Glomerular visceral epithelial cell (primary cell): Measurements from ENCODE around the gene PCA3.

Experiments
- DNase-seq: peaks from one replicate; pipeline ENCODE4 v3.0.0-alpha.2; 2016; ENCODE audit errors: extremely low spot score

The PCA3 gene

DNA sequence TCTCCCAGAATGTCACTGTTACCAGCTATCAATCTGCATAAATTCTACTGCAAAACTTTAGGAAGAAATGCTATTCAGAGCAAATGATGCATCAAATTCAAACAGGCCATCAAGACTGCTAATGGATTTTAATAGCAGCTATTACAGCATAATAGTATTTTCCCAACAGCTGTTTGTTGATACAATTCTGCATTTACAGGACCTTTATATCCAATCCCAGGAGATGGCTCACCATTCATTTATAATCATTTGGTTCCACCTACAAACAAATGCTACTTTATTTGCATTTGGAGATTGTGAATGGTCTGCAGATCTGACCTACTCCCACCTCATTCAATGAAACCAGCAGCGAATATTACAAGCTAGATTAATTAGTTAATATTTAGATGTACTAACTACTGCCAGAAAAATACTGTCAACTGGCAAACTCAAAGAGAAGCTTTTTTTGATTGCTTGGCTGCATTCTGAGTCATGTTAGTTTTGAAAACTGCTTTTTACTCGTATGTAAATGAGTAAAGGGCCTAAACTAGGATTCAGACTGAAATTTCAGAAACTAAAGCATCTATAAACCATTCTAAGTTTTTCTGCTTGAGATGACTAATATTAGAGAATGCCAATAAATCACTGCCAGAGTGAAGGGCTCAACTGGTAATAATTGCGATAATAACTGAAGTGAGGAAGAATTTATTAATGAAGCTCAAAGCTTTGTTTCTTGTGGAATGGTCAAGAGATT is 7.1 kb upstream of the PCA3 start:
- no peak for DNase-seq

DNA sequence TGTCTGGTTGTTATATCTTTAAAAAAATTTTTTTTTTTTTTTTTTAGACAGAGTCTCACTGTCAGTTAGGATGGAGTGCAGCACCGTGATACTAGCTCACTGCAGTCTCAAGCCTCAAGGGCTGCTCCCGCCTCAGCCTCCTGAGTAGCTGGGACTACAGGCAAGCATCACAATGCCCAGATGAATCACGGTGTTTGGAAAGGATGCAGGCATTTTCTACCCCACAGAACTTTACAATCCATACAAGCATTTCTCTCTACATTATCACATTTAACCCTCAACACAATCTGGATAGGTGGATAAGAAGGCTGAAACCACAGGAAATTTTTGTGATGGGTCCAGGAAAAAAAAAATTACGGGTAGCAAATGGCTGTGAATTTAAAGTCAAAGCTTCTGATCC is 5.8 kb upstream of the PCA3 start:
- DNase-seq: no peak

DNA sequence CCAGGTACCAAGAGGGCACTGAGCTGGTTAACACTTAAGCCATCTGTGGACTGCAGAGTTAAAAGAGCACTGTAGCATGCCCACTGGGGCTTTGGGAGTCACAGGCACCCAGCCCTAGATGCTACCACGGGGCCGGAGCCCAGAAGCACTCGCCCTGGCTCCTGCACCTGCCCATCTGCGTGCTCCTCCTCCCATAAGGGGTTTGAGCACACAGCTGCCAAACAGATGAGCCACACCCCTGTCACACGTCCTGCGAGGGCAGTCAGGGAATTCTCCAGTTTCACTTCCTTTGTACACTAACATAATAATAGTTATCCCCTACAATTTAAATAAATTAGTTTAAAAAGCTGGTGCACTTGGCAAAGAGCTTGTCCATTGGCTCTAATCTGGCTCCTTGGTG is 4.5 kb upstream of the PCA3 start:
- DNase-seq: no peak

DNA sequence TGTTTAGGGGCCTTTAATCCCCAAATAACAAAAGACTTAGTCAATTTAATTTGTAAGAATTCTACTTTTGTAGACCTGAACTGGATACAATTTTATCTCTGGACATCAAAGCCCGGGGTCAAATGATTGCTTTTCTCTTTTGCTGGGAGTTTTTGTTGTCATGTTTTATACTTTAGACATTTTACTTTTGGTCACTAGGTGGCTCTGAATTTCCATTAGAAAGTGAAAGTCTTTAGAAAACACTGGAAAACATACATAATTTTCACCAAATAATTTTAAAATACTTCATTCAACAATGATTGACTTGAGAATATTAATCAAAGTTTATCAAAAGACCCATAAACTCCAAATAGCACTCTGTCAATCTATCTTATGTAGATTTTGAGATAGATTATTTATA is 2.8 kb upstream of the PCA3 start:
- no peak for DNase-seq

DNA sequence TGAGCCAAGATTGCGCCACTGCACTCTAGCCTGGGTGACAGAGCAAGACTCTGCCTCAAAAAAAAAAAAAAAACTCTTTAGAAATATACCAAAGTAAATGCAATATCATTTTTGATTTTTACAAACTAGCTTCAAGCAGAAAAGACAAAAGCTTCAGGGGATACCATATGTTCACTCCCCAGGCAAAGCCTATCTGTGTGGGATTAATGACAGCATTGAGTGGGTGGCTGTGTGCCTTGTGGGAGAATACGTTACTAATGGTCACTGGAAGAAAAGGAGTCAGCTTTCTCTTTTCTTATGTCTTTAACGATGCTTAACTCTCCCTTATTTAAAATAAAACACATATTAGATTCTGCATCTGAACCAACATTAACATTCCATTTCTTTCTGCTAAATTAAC is 1.9 kb downstream of the PCA3 start:
- no peak for DNase-seq

DNA sequence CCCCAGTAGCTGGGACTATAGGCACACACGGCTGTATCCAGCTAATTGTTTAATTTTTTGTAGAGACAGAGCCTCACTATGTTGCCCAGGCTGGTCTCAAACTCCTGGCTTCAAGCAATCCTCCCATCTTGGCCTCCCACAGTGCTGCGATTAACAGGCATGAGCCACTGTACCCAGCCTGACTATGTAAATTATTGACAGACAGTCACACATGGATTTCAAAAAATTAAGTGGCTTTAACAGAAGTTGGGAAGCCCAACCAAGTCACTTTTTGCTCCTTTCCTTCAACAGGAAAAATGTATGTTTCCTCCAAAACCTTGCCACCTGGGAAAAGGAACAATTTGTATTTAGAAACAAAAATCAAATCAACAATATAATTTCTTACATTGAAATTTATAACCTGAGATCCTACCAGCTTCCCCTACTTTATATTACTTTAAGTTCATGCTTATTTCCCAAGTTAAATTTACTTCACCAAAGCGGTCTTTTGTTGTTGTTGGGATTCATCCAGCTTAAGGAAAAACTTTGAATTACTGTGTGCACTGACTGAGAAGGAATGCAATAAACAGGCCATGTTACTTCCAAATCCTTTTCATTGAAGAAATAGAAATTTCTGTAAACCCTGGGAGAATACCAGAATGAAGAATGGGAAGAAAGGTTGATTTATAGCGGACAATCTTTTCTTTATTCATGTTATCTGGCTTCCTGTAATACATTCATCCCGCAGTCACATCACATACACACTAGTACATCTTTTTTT is 8.6 kb downstream of the PCA3 start:
- DNase-seq: no peak

DNA sequence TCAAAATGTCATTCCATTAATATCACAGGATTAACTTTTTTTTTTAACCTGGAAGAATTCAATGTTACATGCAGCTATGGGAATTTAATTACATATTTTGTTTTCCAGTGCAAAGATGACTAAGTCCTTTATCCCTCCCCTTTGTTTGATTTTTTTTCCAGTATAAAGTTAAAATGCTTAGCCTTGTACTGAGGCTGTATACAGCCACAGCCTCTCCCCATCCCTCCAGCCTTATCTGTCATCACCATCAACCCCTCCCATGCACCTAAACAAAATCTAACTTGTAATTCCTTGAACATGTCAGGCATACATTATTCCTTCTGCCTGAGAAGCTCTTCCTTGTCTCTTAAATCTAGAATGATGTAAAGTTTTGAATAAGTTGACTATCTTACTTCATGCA is 20.6 kb downstream of the PCA3 start:
- DNase-seq: no peak

DNA sequence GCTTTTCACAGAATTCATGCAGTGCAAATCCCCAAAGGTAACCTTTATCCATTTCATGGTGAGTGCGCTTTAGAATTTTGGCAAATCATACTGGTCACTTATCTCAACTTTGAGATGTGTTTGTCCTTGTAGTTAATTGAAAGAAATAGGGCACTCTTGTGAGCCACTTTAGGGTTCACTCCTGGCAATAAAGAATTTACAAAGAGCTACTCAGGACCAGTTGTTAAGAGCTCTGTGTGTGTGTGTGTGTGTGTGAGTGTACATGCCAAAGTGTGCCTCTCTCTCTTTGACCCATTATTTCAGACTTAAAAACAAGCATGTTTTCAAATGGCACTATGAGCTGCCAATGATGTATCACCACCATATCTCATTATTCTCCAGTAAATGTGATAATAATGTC is 21.3 kb downstream of the PCA3 start:
- no peak for DNase-seq

DNA sequence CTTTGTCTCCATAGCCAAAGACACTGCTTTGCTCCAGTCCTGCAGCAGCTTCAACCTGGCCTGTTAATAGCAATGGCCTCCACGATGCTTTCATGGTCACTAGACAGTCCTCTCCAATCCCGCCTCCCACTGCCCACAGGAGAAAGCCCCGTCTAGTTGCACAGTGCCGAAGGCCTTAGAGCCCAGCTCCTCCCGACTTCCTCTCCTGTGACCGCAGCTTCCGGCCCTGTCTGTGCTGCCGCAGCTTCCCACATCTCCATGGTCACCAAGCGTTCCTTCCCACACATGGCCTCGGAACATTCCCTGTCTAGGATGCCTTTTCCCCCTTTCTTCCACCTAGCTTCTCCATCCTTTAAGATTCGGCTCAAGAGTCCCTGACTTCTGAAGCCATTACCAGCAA is 23.4 kb downstream of the PCA3 start:
- no peak for DNase-seq

DNA sequence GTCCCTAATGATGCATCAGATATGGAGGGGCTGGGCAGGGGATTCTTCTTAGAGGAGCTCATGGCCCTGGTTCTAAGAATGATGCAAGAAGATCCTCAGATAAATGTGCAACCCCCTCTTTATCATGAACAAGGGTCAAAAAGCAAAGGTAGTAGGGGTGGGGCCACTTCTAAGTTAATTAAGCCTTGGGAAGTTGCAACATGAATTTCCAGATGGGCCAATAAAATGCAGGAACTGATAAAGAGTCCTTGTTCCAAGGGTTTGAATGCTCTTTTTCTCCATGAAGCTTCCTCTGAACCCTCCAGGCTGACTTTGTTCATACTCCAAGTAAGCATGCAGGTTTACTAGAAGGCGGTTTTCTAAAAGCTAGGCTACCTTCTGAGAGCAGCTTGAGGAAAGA is 25.6 kb downstream of the PCA3 start:
- no peak for DNase-seq

DNA sequence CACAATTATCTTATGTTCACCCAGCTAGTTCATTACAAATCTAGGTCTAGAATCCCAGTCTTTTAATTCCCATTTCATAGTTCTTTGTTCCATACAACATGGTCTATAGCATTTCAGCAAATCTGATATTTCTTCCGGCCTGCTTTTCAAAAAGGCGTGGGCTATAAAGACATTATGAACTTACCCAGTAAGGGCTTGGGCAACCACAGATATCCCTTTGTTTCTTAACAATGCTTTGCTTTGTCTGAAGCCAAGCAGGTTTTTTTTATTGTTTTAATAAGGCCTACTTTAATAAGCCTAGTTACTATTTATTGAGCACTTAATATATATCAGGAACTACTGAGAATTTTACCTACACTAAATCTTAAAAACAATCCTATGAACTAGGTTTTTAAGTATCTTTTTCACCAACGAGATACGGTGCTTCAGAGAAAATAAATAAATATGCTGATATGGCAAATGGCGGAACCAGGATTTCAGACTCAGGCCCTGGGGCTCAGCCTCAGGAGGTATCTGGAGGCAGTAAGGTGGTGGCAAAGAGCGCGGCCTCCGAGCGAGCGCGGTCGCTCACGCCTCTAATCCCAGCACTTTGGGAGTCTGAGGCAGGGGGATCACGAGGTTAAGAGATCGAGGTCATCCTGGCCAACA is 29.7 kb downstream of the PCA3 start:
- DNase-seq: no peak

DNA sequence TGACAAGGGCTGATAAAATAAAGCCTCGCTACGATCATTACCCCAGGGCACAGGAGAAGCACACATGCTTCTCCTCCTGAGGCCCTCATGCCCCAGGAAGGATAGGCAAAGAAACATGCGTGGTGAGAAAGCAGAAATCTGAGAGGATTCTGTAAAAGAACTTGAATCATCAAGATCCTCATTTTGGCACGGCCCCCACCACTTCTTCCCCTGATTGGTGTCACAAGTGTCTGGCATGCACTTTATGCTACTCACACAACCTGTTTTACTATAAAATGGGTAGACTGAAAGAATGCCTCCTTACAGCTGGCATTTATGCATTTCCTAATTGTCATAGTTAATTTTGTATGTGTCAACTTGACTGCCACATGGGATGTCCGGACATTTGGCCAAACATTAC is 32.1 kb downstream of the PCA3 start:
- DNase-seq: no peak

DNA sequence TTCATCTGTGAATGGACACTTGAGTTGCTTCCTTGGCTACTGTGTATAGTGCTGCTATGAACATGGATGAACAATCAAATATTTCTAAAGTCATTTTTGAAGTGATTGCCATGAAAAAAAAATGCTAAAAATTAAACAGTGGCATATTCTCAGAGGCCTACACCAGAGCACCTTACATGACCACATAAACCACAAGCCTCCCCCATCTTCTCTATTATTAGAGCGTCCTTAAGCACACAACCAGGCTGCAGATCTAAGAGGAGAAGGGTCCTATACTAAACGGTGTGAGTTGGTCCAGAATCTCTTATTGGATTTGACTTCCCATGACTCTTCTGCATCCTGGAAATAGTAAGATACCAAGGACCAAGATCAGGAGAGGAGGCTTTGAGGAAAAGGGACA is 34.3 kb downstream of the PCA3 start:
- no peak for DNase-seq

DNA sequence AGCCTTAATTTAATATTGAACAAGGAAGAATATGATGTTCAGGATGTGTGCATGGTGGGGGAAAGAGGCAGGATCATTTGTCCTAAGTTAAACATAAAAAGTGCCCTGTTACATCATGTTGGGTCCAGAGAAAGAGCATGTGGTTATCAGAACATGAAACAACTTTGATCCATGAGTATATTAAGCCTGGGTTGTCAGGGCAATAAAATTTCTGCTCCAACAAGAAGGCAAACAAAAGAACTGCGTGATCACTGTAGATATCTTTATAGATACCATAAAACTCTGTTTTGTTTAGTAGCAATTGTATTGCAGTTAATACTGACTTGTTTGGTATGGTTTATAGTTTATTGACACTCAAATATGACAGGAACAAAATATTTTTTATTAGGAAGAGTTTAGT is 35.2 kb downstream of the PCA3 start:
- DNase-seq: no peak

DNA sequence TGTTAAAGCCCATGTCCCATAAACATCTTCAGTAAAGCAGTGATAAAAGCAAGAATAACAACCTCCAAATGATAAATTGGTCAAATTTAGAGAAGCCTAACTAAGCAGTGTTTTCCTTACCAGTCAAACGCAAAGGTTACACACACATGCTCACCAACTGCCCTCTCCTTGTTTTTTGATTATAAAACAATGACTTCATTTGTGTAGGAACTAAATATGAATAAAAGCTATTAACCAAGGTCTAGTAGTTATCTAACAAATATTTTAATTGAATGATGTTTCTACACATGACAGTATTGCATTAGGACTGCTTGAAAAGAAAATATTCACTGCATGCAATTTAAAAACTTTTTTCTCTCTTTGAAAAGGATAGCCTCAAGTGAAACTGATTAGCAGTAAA is 36.7 kb downstream of the PCA3 start:
- DNase-seq: no peak

DNA sequence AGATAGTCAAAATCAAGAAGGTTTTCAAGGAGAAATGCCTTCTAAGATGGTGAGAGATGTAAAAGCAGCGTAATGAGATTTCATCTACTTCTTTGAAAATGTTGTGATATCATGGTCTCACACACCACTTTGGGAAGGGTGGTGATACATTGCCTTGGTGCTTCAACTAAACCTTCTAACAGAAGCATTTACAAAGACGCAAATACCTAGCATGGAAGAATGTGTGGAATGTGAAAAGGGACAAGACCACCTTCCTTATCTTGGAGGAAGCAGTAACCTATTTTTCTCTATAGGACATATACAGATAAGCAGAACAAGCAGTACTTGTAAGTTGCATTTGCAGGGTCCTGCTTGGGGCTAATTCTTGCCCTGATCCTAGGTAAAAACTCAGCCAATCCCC is 38.8 kb downstream of the PCA3 start:
- no peak for DNase-seq

DNA sequence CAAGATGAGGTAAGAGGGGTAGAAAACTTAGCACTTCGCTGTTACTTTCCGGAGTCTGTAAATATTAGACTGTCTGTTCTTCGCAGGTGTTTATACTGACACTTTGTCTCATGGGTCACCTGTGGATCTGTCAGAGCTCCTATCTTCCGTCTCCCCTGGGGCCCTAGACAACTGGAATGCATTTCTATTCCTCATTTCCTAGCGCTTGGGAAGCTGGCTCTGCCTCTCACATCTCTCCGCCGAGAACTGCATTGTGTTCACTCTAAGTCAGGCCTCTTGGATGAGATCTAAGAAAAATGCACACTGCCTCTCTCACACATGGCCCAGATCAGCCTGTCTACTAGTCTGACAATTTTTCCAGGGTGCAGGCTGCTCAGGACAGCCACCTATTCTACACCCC is 39.5 kb downstream of the PCA3 start:
- DNase-seq: no peak

DNA sequence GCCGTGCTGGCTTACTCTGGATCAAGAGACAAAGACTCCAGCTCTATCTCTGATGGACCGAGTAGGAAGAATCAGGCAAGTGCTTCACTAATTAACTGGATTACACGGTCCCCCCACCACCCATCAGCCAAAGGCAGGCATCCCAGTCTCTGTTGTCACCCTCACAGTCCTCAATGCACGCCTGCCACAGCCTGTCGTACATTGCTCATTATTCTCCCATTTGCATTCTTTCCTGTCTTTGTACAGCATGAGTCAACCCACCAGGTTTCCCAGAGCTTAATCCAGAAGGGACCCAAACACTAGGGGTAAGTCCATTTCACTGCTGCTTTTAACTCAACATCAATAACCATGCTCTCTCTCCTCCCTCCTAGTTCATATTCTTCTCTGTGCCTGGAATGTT is 44.4 kb downstream of the PCA3 start:
- no peak for DNase-seq

DNA sequence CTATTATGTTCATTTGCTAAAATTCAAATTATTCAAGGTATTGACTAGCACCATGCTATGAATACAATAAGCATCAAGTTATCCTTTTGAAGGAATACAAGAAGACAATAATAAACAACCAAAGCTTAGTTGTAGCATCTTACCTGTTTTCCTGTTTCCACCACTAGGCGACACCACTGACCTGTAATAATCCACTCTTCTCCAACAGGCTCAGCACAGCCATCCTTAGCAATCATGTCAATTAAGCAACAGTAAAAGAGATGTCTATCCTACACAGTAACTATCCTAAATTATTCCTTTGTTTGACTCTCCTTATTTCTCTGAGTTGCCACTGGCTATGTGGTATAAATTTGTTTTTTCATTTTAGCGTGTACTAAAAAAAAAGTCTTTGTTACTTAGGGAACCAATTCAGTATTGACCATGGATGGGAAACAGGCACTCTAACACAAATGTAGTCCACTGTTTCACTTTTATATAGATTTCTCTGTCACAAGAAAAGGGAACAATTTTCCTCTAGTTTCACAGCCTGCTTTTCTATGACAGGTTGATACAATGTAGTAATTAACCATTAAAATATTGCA is 46.2 kb downstream of the PCA3 start:
- peak; percentile 61 for DNase-seq

DNA sequence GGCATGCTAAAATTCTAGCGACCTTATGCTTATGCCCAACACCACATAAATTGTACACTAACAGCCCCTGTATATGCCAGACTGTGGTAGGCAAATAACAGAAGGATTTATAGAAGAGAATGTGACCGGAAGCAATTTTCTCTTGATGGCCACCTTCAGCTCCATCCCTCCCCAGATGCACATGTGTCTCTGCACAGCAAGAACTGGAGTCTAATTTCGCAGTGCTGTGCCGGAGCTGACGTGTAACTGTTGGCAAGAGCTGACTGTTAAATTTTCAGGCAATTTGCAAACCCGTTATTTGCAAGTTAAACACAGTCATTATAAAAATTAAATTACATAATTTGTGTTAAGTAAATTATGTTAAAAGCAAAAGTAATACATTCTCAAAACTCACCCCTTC is 48.4 kb downstream of the PCA3 start:
- DNase-seq: no peak

DNA sequence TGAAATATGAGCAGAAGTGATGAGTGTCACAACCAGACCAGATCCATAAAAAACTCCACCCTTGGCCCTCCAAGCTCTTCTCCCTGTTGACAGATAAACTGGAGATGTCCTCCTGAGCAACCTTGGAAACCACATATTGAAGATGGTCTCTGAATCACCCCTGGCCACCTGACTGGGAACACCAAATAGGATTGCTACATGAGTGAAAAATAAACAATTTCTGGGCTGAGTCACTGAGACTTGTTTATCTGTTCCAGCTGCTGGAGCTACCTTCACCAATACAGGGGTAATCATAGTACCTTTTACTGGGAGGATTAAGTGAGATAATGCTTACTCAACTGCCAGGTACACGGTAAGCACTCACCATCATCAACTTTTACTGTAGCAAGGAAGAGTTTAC is 53.3 kb downstream of the PCA3 start:
- peak; percentile 15 for DNase-seq

DNA sequence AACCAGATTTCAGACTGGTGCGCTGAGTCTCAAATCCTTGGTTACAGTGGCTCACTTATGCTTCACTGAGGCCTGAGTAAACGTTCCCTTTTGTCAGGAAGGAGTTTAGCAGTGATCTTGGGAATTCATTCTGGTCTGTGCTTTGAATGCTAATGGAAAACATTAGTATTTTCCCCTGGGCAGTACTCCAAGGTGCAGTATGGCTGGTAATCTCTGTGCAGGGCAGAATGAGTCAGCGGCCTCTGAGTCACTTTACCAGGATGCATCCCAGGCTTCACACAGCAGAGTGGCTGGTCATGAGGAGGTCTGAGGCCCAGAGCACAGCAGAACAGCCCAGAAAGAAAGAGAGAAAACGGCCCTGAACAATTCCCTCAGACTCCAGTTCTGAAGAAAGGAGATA is 54.0 kb downstream of the PCA3 start:
- DNase-seq: peak; percentile 93

DNA sequence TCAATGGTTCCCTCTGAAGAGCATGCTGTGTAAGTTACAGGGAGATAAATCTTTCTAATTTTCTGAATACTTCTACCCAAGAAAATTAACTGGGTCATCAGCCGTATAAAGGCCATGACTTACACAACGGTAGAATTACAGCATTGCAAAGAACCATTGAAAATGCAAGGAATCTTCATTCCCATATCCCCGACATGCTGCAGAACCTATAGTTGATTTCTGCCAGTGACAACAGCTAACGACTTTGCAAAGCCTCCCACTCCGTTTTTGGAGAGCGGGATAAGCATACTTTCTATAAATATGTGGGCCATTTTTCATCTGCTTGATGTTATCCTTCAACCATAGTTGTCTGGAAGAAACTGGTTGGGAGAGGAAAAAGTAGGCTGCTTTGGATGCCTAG is 56.2 kb downstream of the PCA3 start:
- DNase-seq: no peak
